ENCODE measurements around the gene EFCAB5. TPM values are rescaled to one million over a fixed set of nuclear protein-coding genes. Genes with fewer than 3 reads are reported as not detected.
A peak's percentile ranks its signal among the peaks of the same experiment; 100 is the strongest.

The EFCAB5 gene
- total and polyA plus RNA-seq, 2 of the 8 experiments (the other 6 are each of a cell fraction or from before 2014, with no cell fraction given) = 0.05 to 0.34 TPM

DNA sequence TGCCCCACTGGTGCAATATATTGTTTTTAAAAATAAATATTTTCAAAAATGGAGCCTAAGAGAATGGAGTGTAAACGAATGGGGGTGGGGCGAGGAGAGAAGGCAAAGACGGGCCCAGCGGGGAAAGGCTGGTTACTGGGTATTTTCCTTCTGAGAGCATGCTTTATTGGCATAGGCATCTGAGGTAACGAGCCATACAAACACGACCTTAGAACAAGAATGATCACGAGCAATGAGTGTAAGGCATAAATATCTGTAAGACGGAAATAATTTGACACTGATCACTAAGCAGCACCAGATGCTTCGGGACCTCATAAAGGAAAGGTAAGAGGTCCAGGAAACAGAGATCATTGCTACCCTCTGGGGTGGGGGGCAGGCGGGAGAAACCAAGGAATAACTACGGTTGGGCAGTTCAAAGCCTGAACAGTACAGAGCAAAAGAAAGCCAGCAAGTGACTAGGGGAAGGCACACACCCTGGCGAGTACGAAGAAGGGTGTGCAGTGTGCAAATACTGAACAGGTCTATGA, 12.4 kb upstream of the EFCAB5 start:
- CTCF ChIA-PET (ENCODE audit: partially characterized antibody) = interaction anchor here (1.2 to 9.7 kb wide), 4 partner anchors 12 to 121 kb away, joined by 4 to 170 read pairs (median 31); partner anchors contain the start of gene EFCAB5
- Histone ChIP-seq H2BK120ac (replicated peaks; ENCODE audit: low read depth, low read length) (no peak overlapping the region), H3K23me2 (ENCODE audit: low read depth, low read length) (peaks cover 4% of the 10 kb centered on the region; the same call in 1 of the 2 replicates), H3K36me3 (ENCODE audit: control insufficient read depth in 2 of 4, insufficient read depth in 4 of 4, low read length in 3 of 4) (no peaks in the 10 kb centered on the region), H3K79me2 (ENCODE audit: control insufficient read depth in 1 of 2, insufficient read depth in 2 of 2, low read length in 2 of 2) (peaks cover 0 to 35% of the 10 kb centered on the region in 2 experiments; a peak in 2 of 4 replicates), H2AK5ac (ENCODE audit: low read depth, low read length) (no peak overlapping the region), H4K91ac (replicated peaks; ENCODE audit: insufficient read length, low read length) (peak overlapping the region; percentile 25), H4K8ac (ENCODE audit: extremely low read depth, insufficient read depth, low read length) (no peak overlapping the region), H3K79me1 (ENCODE audit: low read depth, low read length) (no peaks in the 10 kb centered on the region), H2BK12ac (ENCODE audit: low read depth, low read length) (no peak overlapping the region), H2BK5ac (ENCODE audit: low read depth, low read length) (peak overlapping the region; percentile 64), H3K9ac (replicated peaks in 1 of 4; ENCODE audit: extremely low read depth in 1 of 4, low read depth in 3 of 4, low read length in 3 of 4) (peak overlapping the region in 3 of 4 experiments; percentile 21 to 68 (median 52); a peak in 5 of 7 replicates), H3K23ac (ENCODE audit: insufficient read length) (no peak overlapping the region), H3K4ac (replicated peaks; ENCODE audit: insufficient read length, low read depth, low read length) (no peak overlapping the region), H3K9me3 (ENCODE audit: insufficient read depth in 2 of 2, low read depth in 1 of 2, low read length in 1 of 2) (no peaks in the 10 kb centered on the region), H3K4me3 (ENCODE audit: extremely low read depth in 1 of 4, insufficient read depth in 2 of 4, low read depth in 3 of 4, low read length in 4 of 4) (peak overlapping the region; percentile 84 to 96 (median 86)), H2AFZ (ENCODE audit: low read length) (peak overlapping the region; percentile 97), H4K5ac (ENCODE audit: insufficient read length, low read depth, low read length) (peak overlapping the region; percentile 47), H3K27me3 (replicated peaks in 1 of 4; ENCODE audit: control insufficient read depth in 3 of 4, extremely low read depth in 1 of 4, insufficient read depth in 3 of 4, low read length in 3 of 4) (peaks cover 0 to 3% (median 0%) of the 10 kb centered on the region in 4 experiments; a peak in 1 of 7 replicates), H2BK15ac (ENCODE audit: low read length) (no peak overlapping the region; the same call in 1 of the 2 replicates), H3K14ac (ENCODE audit: insufficient read length) (no peak overlapping the region), H4K20me1 (replicated peaks in 1 of 2; ENCODE audit: control insufficient read depth in 1 of 2, insufficient read depth in 2 of 2, low read length in 2 of 2) (no peaks in the 10 kb centered on the region), H3K56ac (replicated peaks; ENCODE audit: insufficient read length, low read depth, low read length) (no peak overlapping the region), H3K27ac (ENCODE audit: low read depth, low read length) (peak overlapping the region; percentile 27; the same call in 1 of the 2 replicates), H2BK20ac (ENCODE audit: low read length) (no peak overlapping the region), H3K18ac (ENCODE audit: extremely low read depth, low read length) (peak overlapping the region; percentile 63), H3K4me1 (replicated peaks in 1 of 4; ENCODE audit: control insufficient read depth in 3 of 4, insufficient read depth in 4 of 4, low read length in 3 of 4) (peaks cover 0 to 9% (median 2%) of the 10 kb centered on the region in 4 experiments; a peak in 4 of 7 replicates), H3K4me2 (ENCODE audit: insufficient read depth in 1 of 2, low read depth in 2 of 2, low read length in 2 of 2) (peak overlapping the region; percentile 80 to 89)
- FAIRE-seq = no peak
- POLR2A ChIA-PET (ENCODE audit: partially characterized antibody) = no interaction called here
- 2% methylated on average over 13 of the region's 13 CpGs; no CpG with 5 or more reads in 1 of the 2 experiments for WGBS, 2 experiments (ENCODE audit: extremely low coverage in 1 of 2, insufficient coverage in 1 of 2, insufficient read length in 1 of 2, insufficient replicate concordance in 2 of 2, low coverage in 1 of 2, low lambda C conversion rate in 2 of 2, missing lambda C conversion rate in 1 of 2)
- peak in 1 of 2 experiments; percentile 53 for DNase-seq (ENCODE audit: low read depth in 1 of 2, low spot score in 2 of 2)
- TF ChIP-seq, protein P1, sequence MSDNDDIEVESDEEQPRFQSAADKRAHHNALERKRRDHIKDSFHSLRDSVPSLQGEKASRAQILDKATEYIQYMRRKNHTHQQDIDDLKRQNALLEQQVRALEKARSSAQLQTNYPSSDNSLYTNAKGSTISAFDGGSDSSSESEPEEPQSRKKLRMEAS (IDR thresholded peaks at IDR 0.05) = peak; percentile 15; the same call in 1 of the 2 replicates
- TF ChIP-seq HDAC2 (IDR thresholded peaks at IDR 0.05; ENCODE audit: borderline replicate concordance in 1 of 2, low read depth in 2 of 2, low read length in 2 of 2) (0 out of 4 replicates have a peak, but pooled peaks of 1 of the 2 experiments have one; percentile 56), CTCF (IDR thresholded peaks at IDR 0.05; ENCODE audit: control extremely low read depth in 1 of 3, insufficient read depth in 1 of 3, low read depth in 1 of 3, low read length in 3 of 3) (no peak), POLR2A (IDR thresholded peaks at IDR 0.05; ENCODE audit: control extremely low read depth in 1 of 2, low read depth in 2 of 2, low read length in 2 of 2) (0 out of 3 replicates have a peak, but pooled peaks of 1 of the 2 experiments have one; percentile 4), SP2 (IDR thresholded peaks at IDR 0.05; ENCODE audit: low read length) (no peak), JUN (IDR thresholded peaks at IDR 0.05; ENCODE audit: low read depth, low read length) (no peak)
- TF ChIP-seq, protein P2, sequence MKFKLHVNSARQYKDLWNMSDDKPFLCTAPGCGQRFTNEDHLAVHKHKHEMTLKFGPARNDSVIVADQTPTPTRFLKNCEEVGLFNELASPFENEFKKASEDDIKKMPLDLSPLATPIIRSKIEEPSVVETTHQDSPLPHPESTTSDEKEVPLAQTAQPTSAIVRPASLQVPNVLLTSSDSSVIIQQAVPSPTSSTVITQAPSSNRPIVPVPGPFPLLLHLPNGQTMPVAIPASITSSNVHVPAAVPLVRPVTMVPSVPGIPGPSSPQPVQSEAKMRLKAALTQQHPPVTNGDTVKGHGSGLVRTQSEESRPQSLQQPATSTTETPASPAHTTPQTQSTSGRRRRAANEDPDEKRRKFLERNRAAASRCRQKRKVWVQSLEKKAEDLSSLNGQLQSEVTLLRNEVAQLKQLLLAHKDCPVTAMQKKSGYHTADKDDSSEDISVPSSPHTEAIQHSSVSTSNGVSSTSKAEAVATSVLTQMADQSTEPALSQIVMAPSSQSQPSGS (IDR thresholded peaks at IDR 0.05; ENCODE audit: low read length) = peak; percentile 25; the same call in 1 of the 2 replicates
